Measurements from ENCODE around the gene LTB. TPM values are rescaled to one million over a fixed set of nuclear protein-coding genes. Genes with fewer than 3 reads are reported as not detected.

Gene LTB
- total RNA-seq, 1 experiment from 2014 or later: not detected

DNA sequence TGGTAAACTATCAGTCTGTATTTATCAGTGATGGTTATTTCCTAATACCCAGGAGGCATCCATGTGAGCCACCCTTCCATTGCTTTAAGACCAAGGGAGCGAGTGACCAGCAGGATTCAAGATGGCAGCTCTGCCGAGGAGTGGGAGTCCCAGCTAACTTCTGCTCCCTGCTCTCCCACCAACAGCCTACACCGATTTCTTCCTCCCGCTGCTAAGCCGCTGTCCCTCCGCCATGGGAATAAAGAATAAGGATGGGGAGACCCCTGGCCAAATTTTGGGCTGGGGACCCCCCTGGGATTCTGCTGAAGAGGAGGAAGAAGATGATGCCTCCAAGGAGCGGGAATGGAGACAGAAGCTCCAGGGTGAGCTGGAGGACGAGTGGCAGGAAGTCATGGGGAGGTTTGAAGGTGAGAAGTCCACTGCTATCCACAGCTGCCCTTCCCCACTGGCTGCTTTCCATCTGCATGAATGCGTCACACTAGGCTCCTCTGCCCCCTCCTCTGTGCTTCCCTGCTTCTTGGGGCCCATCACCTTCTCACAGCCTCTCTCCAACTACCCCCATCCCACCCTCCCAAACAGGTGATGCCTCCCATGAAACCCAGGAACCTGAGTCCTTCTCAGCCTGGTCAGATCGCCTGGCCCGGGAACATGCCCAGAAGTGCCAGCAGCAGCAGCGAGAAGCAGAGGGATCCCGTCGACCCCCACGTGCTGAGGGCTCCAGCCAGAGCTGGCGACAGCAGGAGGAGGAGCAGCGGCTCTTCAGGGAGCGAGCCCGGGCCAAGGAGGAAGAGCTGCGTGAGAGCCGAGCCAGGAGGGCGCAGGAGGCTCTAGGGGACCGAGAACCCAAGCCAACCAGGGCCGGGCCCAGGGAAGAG lies 24.5 kb downstream of the LTB start:
- Histone ChIP-seq H4K8ac (replicated peaks; ENCODE audit: insufficient read length, low read depth, low read length) (no peak overlapping the region), H2AFZ (ENCODE audit: low read length) (no peak overlapping the region), H3K27ac (ENCODE audit: insufficient read length, low read depth, low read length) (no peak overlapping the region), H2AK5ac (ENCODE audit: insufficient read length, low read length) (no peak overlapping the region), H3K9me3 (ENCODE audit: control insufficient read depth, low read depth, low read length) (no peaks in the 10 kb centered on the region), H3K79me1 (ENCODE audit: insufficient read depth, low read depth, low read length, poor library complexity, severe bottlenecking) (no peaks in the 10 kb centered on the region), H2BK5ac (ENCODE audit: insufficient read length, low read length) (no peak overlapping the region), H2BK20ac (ENCODE audit: low read depth, low read length, poor library complexity, severe bottlenecking) (no peak overlapping the region), H3K23ac (ENCODE audit: insufficient read length, low read depth, low read length) (no peak overlapping the region), H3K4ac (ENCODE audit: low read depth, low read length) (no peak overlapping the region), H4K91ac (ENCODE audit: insufficient read length, low read depth, low read length) (no peak overlapping the region), H3K9ac (ENCODE audit: extremely low read depth, insufficient read length, low read length) (no peak overlapping the region), H3K56ac (ENCODE audit: insufficient read length, low read depth, low read length) (no peak overlapping the region), H4K20me1 (ENCODE audit: control insufficient read depth, insufficient read depth, insufficient read length) (no peaks in the 10 kb centered on the region), H2BK120ac (ENCODE audit: low read depth, low read length, poor library complexity, severe bottlenecking) (no peak overlapping the region), H3K14ac (ENCODE audit: insufficient read depth, low read length) (no peak overlapping the region), H3K18ac (ENCODE audit: insufficient read length, low read depth, low read length) (no peak overlapping the region), H3K4me1 (ENCODE audit: insufficient read depth, low read length) (peaks cover 4% of the 10 kb centered on the region; the same call in 1 of the 2 replicates), H4K5ac (ENCODE audit: insufficient read length, low read depth, low read length) (no peak overlapping the region), H3K23me2 (ENCODE audit: insufficient read length, low read depth, low read length, poor library complexity, severe bottlenecking) (no peaks in the 10 kb centered on the region), H2BK15ac (ENCODE audit: low read depth, low read length) (no peak overlapping the region), H3K27me3 (ENCODE audit: insufficient read depth, low read length) (no peaks in the 10 kb centered on the region), H3K79me2 (ENCODE audit: insufficient read depth, low read length) (no peaks in the 10 kb centered on the region), H3K4me2 (ENCODE audit: insufficient read depth, insufficient read length, low read length) (no peak overlapping the region), H2BK12ac (ENCODE audit: insufficient read length, low read depth, low read length) (no peak overlapping the region), H3T11ph (ENCODE audit: low read length) (no peak overlapping the region)
- no peak overlapping the region for H3K4me3 Mint-ChIP-seq
- no peaks in the 10 kb centered on the region for H3K27me3 Mint-ChIP-seq (ENCODE audit: low read depth)
- peaks cover 4 to 18% of the 10 kb centered on the region in 2 experiments; a peak in 3 of 4 replicates for H3K4me1 Mint-ChIP-seq
- no peak overlapping the region for H3K27ac Mint-ChIP-seq
- no CpG with 5 or more reads among the region's 24 CpGs for WGBS (ENCODE audit: extremely low coverage, insufficient read length, low lambda C conversion rate)
- no peaks in the 10 kb centered on the region for H3K9me3 Mint-ChIP-seq
- peaks cover 14 to 40% (median 31%) of the 10 kb centered on the region in 3 experiments; a peak in 6 of 7 replicates for H3K36me3 Mint-ChIP-seq (ENCODE audit: insufficient read depth in 1 of 3, low read depth in 3 of 3)
- no peak for DNase-seq
- TF ChIP-seq, protein P1, sequence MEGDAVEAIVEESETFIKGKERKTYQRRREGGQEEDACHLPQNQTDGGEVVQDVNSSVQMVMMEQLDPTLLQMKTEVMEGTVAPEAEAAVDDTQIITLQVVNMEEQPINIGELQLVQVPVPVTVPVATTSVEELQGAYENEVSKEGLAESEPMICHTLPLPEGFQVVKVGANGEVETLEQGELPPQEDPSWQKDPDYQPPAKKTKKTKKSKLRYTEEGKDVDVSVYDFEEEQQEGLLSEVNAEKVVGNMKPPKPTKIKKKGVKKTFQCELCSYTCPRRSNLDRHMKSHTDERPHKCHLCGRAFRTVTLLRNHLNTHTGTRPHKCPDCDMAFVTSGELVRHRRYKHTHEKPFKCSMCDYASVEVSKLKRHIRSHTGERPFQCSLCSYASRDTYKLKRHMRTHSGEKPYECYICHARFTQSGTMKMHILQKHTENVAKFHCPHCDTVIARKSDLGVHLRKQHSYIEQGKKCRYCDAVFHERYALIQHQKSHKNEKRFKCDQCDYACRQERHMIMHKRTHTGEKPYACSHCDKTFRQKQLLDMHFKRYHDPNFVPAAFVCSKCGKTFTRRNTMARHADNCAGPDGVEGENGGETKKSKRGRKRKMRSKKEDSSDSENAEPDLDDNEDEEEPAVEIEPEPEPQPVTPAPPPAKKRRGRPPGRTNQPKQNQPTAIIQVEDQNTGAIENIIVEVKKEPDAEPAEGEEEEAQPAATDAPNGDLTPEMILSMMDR (conservative IDR thresholded peaks at IDR 0.05): no peak
